ENCODE measurements around the gene POTEF.
"Not testable (repeated sequence)": the region's sequence is repeated elsewhere in the genome, so short reads cannot be mapped to it uniquely, and the experiment has no call there.

POTEF gene

GRCh38 chr2:130102597-130103363 is 26.2 kb downstream of the POTEF start:
- H3K27ac ChIP-seq (ENCODE audit: low read depth, low read length, severe bottlenecking); H3K4me1 ChIP-seq (ENCODE audit: control insufficient read depth, insufficient read depth, low read length, poor library complexity, severe bottlenecking); H3K4me3 ChIP-seq (ENCODE audit: extremely low read depth, insufficient read depth, low read length, poor library complexity, severe bottlenecking); H3K9me3 ChIP-seq (ENCODE audit: control insufficient read depth, low read length); H3K36me3 ChIP-seq (ENCODE audit: control insufficient read depth, insufficient read depth, low read length): not testable (repeated sequence)
- WGBS, 2 experiments (ENCODE audit: insufficient coverage in 2 of 2), result 44 to 46% methylated on average over 3 of the region's 8 CpGs

DNA sequence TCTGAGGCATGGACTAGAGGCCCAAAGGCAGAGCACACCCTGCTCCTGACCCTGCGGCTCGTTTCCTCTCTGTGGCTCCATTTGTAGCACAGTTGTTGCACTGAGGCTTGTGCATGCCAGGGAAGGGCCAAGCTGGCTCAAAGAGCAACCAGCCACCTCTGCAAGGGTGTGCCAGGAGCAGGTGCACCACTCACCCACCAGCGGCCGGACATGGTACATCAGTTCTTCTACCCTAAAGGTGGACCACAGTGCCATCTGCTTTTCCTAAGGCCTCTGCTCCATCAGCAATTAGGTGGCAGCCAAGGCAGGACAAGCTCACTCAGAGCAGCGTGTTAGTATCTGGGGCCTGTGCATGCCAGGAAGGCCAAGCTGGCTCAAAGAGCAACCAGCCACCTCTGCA is 66.4 kb downstream of the POTEF start:
- H3K4me3 ChIP-seq (ENCODE audit: extremely low read depth, insufficient read depth, low read length, poor library complexity, severe bottlenecking); H3K27ac ChIP-seq (ENCODE audit: low read depth, low read length, severe bottlenecking); H3K9me3 ChIP-seq (ENCODE audit: control insufficient read depth, low read length); H3K36me3 ChIP-seq (ENCODE audit: control insufficient read depth, insufficient read depth, low read length); H3K4me1 ChIP-seq (ENCODE audit: control insufficient read depth, insufficient read depth, low read length, poor library complexity, severe bottlenecking): not testable (repeated sequence)
- whole genome bisulfite sequencing, 2 experiments (ENCODE audit: insufficient coverage in 2 of 2), result no CpG with 5 or more reads among the region's 5 CpGs

DNA sequence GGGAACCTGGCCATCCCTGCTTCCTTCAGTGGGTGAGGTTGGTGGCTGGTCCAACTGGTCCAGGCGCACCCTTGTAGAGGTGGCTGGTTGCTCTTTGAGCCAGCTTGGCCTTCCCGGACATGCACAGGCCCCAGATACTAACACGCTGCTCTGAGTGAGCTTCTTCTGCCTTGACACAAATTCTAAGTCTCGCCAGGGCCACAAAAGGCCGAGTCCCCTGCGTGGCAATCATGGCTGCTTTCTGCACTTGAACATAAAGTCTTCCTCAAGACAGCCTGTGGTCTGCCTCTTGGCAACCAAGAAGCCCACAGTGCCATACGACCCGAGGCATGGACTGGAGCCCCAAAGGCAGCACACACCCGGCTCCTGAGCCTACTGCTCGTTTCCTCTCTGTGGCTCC is 69.0 kb downstream of the POTEF start:
- WGBS, 2 experiments (ENCODE audit: insufficient coverage in 2 of 2), result 60% methylated on average over 1 of the region's 10 CpGs; no CpG with 5 or more reads in 1 of the 2 experiments
- H3K27ac ChIP-seq (ENCODE audit: low read depth, low read length, severe bottlenecking), result not testable (repeated sequence)

GRCh38 chr2:130056336-130056735 is 72.7 kb downstream of the POTEF start:
- not testable (repeated sequence) for H3K4me1 ChIP-seq (ENCODE audit: control insufficient read depth, insufficient read depth, low read length, poor library complexity, severe bottlenecking); H3K27ac ChIP-seq (ENCODE audit: low read depth, low read length, severe bottlenecking); H3K36me3 ChIP-seq (ENCODE audit: control insufficient read depth, insufficient read depth, low read length); H3K9me3 ChIP-seq (ENCODE audit: control insufficient read depth, low read length); H3K4me3 ChIP-seq (ENCODE audit: extremely low read depth, insufficient read depth, low read length, poor library complexity, severe bottlenecking)
- no CpG with 5 or more reads among the region's 7 CpGs for WGBS, 2 experiments (ENCODE audit: insufficient coverage in 2 of 2)

More for the DNA sequence above, 69.0 kb downstream of the POTEF start:
- H3K4me3 ChIP-seq (ENCODE audit: extremely low read depth, insufficient read depth, low read length, poor library complexity, severe bottlenecking); H3K9me3 ChIP-seq (ENCODE audit: control insufficient read depth, low read length); H3K4me1 ChIP-seq (ENCODE audit: control insufficient read depth, insufficient read depth, low read length, poor library complexity, severe bottlenecking); H3K36me3 ChIP-seq (ENCODE audit: control insufficient read depth, insufficient read depth, low read length): not testable (repeated sequence)

- not testable (repeated sequence) for H3K4me1 ChIP-seq (ENCODE audit: control insufficient read depth, insufficient read depth, low read length, poor library complexity, severe bottlenecking); H3K9me3 ChIP-seq (ENCODE audit: control insufficient read depth, low read length); H3K36me3 ChIP-seq (ENCODE audit: control insufficient read depth, insufficient read depth, low read length); H3K27ac ChIP-seq (ENCODE audit: low read depth, low read length, severe bottlenecking); H3K4me3 ChIP-seq (ENCODE audit: extremely low read depth, insufficient read depth, low read length, poor library complexity, severe bottlenecking)
- WGBS, 2 experiments (ENCODE audit: insufficient coverage in 2 of 2), result 83 to 85% methylated on average over 3 to 7 of the region's 7 CpGs
Measured at GRCh38 chr2:130053217-130053911, 75.7 kb downstream of the POTEF start.

DNA sequence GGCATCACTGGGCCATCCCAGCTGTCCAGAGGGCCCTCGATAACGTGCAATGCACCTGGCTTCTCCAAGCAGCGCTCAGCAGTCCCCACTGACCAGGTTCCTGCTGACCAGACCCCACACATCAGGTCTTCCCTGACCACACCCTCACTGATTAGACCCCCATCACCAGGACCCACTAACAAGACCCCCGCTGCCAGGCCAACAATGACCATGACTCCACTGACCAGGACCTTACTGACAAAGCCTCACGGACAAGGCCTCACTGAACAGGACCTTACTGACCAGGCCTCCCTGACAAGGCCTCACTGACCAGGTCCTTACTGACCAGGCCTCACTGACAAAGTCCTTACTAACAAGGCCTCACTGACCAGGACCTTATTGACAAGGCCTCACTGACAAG is 76.6 kb downstream of the POTEF start:
- H3K36me3 ChIP-seq (ENCODE audit: control insufficient read depth, insufficient read depth, low read length); H3K27ac ChIP-seq (ENCODE audit: low read depth, low read length, severe bottlenecking); H3K9me3 ChIP-seq (ENCODE audit: control insufficient read depth, low read length); H3K4me3 ChIP-seq (ENCODE audit: extremely low read depth, insufficient read depth, low read length, poor library complexity, severe bottlenecking); H3K4me1 ChIP-seq (ENCODE audit: control insufficient read depth, insufficient read depth, low read length, poor library complexity, severe bottlenecking): not testable (repeated sequence)
- WGBS, 2 experiments (ENCODE audit: insufficient coverage in 2 of 2), result 80 to 83% methylated on average over 1 of the region's 5 CpGs

GRCh38 chr2:130048422-130048821 is 80.6 kb downstream of the POTEF start:
- WGBS, 2 experiments (ENCODE audit: insufficient coverage in 2 of 2), result no CpG with 5 or more reads among the region's 4 CpGs

DNA sequence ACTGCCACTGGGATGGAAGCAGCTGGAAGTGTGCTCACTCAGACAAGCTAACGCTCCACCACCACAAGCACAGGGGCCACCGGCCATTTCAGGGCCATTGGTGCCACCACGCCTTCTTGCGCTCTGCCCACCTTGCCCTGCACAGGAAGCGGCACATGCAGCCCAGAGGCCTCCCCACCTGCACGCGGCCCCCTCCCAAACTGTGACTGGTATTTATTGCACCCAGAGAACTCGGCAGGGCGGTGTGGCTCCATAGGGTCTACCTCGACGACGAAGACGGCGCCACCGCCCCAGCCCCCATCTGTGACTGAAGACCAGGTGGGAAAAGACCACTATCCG is 90.8 kb downstream of the POTEF start:
- not testable (repeated sequence) for H3K4me1 ChIP-seq (ENCODE audit: control insufficient read depth, insufficient read depth, low read length, poor library complexity, severe bottlenecking); H3K36me3 ChIP-seq (ENCODE audit: control insufficient read depth, insufficient read depth, low read length); H3K9me3 ChIP-seq (ENCODE audit: control insufficient read depth, low read length); H3K4me3 ChIP-seq (ENCODE audit: extremely low read depth, insufficient read depth, low read length, poor library complexity, severe bottlenecking); H3K27ac ChIP-seq (ENCODE audit: low read depth, low read length, severe bottlenecking)
- WGBS, 2 experiments (ENCODE audit: insufficient coverage in 2 of 2), result 93% methylated on average over 6 of the region's 16 CpGs; no CpG with 5 or more reads in 1 of the 2 experiments

More at GRCh38 chr2:130048422-130048821, 80.6 kb downstream of the POTEF start:
- not testable (repeated sequence) for H3K4me1 ChIP-seq (ENCODE audit: control insufficient read depth, insufficient read depth, low read length, poor library complexity, severe bottlenecking); H3K36me3 ChIP-seq (ENCODE audit: control insufficient read depth, insufficient read depth, low read length); H3K27ac ChIP-seq (ENCODE audit: low read depth, low read length, severe bottlenecking); H3K4me3 ChIP-seq (ENCODE audit: extremely low read depth, insufficient read depth, low read length, poor library complexity, severe bottlenecking); H3K9me3 ChIP-seq (ENCODE audit: control insufficient read depth, low read length)

DNA sequence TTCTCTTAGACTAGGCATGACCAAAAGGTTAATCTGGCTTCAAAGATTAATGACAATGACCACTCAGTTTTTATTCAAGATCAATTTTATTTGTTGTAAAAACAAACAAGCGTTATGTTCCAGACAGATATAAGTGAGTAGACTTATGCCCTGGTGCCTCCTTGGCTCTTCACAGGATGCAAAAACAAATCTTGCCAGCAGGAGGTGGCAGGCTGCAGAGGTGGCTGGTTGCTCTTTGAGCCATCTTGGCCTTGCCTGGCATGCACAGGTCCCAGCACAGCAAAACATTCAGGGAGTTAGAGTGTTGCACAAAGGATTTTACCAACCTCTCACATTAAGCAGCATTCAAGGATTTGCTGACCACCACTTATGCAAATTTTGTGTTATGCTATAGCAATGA is 103.1 kb downstream of the POTEF start:
- H3K4me3 ChIP-seq (ENCODE audit: extremely low read depth, insufficient read depth, low read length, poor library complexity, severe bottlenecking); H3K9me3 ChIP-seq (ENCODE audit: control insufficient read depth, low read length); H3K4me1 ChIP-seq (ENCODE audit: control insufficient read depth, insufficient read depth, low read length, poor library complexity, severe bottlenecking); H3K36me3 ChIP-seq (ENCODE audit: control insufficient read depth, insufficient read depth, low read length); H3K27ac ChIP-seq (ENCODE audit: low read depth, low read length, severe bottlenecking): not testable (repeated sequence)
- WGBS, 2 experiments (ENCODE audit: insufficient coverage in 2 of 2), result 83% methylated on average over 1 of the region's 1 CpG; no CpG with 5 or more reads in 1 of the 2 experiments

Data from mesodermal cell (in vitro differentiated cells).